Epithelial cell of proximal tubule (primary cell): ENCODE results near the gene NISCH. TPM values are rescaled to one million over a fixed set of nuclear protein-coding genes. Genes with fewer than 3 reads are reported as not detected.

Source experiments
- DNase-seq: peaks from one replicate; pipeline ENCODE4 v3.0.0-alpha.2; 2011; ENCODE audit warnings: low read depth
- H3K4me3 ChIP-seq: 2 replicates; pipeline ENCODE4 v1.5.1; 2011; ENCODE audit warnings: low read depth, mild to moderate bottlenecking, low read length
- CTCF ChIP-seq: conservative IDR thresholded peaks from 2 replicates; pipeline ENCODE4 v1.5.1; 2012; ENCODE audit warnings: low read depth, mild to moderate bottlenecking, low read length
- total RNA-seq: library from RNA; depleted of rRNA; stranded (reverse); fragments of >200 nt; gene quantifications from 2 replicates; pipeline ENCODE4 v1.2.3, GENCODE V29; 2015

The NISCH gene
- total RNA-seq, 1 donor from 2014 or later = 40.8 TPM

GRCh38 chr3:52492059-52492458, 36.7 kb downstream of the NISCH start:
- DNase-seq = no peak
- TF ChIP-seq CTCF = no peak
- H3K4me3 ChIP-seq = no peak overlapping the region

GRCh38 chr3:52493232-52494017, 38.0 kb downstream of the NISCH start:
- TF ChIP-seq CTCF = no peak
- no peak overlapping the region for H3K4me3 ChIP-seq
- no peak for DNase-seq

GRCh38 chr3:52494445-52494844, 39.0 kb downstream of the NISCH start:
- no peak for DNase-seq
- TF ChIP-seq CTCF = no peak
- H3K4me3 ChIP-seq = no peak overlapping the region

- no peak for TF ChIP-seq CTCF
- no peak within 1 kb of the TSS for H3K4me3 ChIP-seq
- no peak for DNase-seq
Observed at GRCh38 chr3:52494886-52495495, 39.6 kb downstream of the NISCH start, which contains the start of gene STAB1. TSS of gene STAB1 (plus strand) at chr3:52495338. CDS start at chr3:52495414, 76 bp downstream.

GRCh38 chr3:52495777-52496602, 40.6 kb downstream of the NISCH start:
- H3K4me3 ChIP-seq = no peak overlapping the region
- DNase-seq = peak; percentile 9
- no peak for TF ChIP-seq CTCF

- DNase-seq = no peak
- no peak overlapping the region for H3K4me3 ChIP-seq
- no peak for TF ChIP-seq CTCF
Observed at GRCh38 chr3:52498137-52499054, 43.0 kb downstream of the NISCH start.
